ENCODE data around the gene GAD1.

GAD1 gene

DNA sequence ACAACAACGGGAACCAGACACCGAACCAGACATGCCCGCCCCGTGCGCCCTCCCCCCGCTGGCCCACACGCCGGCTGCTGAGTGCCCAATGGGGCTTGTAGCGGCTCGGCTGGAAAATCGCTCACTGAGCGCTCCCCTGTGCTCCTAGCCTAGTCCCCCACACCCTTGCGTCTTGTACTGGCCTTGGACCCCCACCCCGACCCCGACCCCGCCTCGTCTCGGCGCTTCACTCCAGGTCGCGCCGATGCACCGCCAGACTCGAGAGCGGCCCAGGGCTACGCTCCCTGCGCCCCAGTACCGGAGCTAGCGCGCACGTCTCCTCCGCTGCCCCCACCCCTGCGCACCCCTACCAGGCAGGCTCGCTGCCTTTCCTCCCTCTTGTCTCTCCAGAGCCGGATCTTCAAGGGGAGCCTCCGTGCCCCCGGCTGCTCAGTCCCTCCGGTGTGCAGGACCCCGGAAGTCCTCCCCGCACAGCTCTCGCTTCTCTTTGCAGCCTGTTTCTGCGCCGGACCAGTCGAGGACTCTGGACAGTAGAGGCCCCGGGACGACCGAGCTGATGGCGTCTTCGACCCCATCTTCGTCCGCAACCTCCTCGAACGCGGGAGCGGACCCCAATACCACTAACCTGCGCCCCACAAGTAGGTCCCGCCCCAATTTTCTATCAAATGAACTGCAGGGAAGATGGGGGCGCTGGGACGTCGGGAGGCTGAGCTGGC lies 1.5 kb downstream of the GAD1 start:
- DNase-seq = no peak

DNA sequence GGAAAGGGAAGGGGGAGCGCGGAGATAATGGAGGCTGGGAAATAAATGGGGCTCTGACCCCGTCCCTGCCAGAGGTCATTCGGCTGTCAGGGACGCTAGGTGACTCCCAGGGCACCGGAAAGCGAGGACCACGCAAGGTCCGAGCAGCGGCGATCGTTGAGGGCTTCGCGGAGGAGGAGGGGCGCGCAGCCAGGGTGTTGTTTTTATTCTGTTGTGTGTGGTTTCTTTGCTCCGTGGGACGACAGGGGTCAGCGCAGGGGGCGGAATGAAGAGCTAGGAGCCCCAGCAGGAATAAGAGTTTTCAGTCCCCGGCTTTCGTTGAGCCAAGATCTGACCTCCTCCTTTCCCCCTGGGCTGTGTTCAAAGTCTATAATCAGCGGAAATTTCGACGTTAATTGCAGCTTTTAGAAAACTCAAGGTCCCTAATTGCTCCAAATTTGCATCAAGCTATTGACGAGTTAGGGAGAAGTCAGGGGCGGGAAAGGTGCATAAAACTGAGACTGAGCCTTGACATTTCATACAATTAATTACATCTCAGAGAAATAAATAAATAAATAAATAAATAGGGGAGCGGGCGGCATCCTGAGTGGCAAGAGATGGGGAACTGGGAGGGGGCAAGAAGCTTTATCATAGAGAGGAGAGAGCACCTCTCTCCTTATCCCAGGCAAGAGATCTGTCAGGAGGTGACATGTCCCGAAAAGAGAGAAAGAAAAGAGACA lies 2.2 kb downstream of the GAD1 start:
- no peak for DNase-seq

DNA sequence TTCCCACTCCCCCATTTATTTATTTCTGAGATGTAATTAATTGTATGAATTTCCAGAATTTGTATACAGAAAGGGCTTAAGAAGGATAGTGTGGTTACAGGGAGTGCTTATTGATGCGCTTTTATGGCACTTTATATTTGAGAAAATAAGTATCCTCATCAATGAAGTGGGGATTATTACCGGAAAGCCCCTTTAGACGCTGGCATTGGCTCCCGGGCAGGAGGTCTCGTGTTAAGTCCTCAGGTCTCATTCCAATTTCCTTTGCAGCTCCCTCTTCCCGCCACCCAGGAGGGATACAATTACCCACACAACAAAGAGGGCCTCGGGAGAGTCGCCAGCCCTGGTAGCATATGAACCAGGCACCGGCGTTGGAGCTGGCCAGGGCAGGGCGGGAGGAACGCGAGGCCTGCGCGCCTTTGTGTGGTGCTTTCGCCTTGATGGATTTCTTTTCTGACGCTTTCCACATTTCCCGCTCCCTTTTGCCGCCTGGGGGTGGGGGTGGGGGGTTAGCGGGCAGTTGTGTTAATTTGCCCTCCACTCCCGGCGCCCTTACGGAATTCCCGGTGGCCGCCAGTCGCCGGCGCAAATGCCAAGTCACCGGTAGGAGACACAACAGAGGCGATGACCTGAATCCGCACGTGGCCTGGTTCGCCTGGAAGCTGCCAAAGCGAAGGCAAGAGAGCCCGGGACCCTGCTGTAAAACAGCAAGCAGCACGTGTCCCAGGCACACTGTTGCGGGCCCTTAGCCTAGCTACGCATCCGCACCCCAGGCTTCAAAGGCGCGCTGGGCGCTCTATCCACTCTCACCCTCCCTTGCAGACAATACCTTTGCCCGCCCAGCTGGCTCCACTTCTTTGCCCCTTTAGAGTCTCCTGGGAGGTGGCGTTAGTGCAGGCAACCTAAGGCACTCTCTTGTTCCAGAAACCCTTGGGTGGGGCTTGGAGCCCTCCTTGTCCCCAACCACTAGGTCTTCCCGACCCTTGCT lies 3.3 kb downstream of the GAD1 start:
- no peak for DNase-seq

DNA sequence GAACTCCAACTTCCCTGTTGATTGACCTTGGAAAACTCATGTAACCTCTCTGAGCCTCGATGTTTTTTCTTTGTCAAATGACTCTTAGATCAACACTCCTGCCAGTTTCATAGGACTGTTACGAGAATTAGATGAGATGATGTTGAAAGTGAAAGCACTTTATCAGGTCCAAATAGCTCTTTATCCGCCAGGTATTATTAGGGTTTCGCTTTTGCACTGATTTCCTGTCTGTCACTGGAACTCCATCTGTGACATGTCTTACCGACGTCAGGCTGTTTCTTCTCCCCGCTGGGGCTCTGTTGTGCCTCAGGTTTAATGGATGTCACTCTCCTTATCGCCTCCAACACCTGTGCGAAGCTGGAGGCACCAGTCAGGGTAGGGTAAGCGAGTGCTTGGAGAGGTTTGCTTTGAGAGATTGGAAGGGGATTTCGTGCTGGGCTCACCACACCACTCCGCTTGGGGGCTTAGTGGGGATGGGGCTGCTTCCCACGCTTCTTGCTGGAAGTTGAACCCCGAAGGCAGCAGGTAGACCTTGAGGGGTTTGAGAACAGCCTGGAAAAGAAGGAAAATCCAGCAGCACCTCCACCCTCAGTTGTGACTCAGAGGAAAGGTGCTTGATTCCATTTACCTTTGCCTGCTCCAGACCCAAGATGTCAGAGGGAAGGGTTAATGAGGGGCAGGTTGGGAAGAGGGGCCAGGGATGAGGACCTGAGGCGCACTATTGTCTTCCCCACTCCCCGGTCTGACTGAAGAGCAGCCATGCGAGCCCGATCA lies 4.3 kb downstream of the GAD1 start:
- DNase-seq = no peak

DNA sequence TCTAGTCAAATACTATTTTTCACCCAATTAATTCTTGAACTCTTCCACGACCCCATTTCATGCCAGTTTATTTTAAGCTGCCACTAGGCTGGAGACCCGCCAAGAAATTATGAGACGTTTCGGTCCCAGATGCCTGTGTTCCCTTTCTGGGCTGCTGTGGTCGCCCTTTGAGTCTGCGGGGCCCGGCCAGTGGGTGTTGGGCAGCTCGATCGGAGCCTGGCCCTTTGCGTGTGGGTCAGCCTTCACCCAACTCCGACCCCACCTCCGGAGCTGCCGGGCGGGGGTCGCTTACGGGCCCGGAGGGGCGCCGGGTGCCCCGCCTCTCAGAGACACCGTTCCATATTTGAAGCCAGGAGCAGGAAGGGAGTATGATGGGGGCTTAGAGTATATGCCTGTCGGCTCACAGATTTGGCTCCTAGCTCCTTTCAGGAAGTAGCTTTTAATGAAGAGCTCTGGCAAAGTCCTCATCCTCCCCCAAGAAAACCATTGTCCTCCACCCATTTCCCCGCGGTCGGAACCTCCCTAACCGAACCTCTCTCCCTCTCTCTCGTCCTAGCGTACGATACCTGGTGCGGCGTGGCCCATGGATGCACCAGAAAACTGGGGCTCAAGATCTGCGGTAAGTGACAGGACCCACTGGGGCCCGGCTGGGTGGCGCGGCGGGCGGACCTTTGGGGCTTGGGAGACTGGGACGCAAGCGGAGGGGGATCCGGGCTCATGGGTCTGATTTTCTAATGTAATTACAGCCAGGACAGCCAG lies 5.0 kb downstream of the GAD1 start:
- no peak for DNase-seq

DNA sequence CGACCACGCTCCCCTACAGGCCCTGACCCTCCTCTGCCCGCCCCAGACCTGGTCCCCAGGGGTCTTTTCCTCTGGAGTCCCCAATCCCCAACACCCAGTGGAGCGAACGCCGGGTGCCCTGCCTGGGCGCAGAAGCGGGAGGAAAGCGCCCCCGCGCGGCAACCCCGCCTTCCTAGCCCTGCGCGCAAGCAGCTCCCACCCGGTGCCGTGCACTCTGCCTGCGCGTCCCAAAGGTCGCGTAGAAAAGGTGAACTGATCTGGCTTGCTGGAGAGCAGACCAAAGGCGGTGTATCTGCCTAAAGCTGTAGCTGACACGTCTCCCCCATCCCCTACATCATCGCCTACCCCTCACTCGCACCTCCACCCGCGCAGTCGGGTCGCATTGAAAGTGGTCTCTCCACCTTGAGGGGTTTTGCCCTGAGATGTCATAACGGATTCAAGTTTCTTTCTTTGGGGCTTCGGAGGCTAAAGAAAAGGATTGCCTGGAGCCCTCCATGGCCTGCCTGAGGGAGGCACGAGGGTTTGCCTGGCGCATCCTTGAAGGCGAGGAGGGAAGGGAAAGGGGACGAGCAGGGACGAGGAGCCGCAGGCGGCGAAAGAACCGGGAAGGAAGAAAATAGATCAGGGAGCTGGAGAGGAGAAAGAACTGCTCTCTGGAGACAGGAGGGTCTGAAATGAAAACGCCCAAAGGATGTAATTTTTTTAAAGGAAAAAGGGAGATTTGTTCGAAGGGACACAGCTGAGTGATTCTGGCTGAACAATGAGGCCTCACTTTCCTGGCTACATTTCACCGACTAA lies 5.8 kb downstream of the GAD1 start:
- no peak for DNase-seq

DNA sequence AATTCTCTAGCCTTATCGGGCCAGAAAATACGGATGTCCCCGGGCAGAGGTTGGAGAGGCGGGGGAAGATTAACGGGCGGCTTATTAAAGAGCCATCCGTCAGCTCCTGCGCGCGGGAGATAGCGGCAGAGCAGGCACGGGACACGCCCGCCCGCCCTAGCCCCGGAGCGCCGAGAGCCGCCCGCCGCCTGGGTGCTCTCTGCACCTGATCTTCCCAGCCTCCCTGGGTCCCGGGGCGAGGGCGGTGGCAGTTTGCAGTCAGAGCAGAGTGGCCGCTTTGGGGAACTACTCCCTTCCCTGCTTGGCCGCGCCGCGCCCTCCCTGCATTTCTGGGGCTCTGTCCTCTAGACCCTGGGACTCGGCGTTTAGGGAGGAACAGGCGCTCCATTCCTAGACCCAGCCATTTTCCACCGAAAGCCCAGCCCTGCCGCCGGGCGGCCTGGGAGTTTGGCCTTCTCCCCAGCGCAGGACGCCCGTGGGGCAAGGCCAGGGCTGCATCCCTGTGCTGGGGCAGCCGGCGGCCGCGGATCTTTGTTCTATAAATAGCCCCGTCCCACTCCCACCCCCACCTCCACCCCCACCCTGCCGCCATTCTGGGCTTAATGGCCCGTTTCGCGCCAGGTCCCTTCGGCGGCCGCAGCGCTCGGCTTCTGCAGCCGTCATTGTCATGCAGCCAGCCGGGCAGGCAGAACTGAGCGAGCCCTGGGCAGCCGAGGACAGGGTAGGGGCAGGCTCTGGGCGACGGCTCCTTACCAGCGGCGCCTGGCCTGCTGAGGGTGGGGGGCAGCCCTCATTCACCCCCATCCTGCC lies 6.6 kb downstream of the GAD1 start:
- no peak for DNase-seq

DNA sequence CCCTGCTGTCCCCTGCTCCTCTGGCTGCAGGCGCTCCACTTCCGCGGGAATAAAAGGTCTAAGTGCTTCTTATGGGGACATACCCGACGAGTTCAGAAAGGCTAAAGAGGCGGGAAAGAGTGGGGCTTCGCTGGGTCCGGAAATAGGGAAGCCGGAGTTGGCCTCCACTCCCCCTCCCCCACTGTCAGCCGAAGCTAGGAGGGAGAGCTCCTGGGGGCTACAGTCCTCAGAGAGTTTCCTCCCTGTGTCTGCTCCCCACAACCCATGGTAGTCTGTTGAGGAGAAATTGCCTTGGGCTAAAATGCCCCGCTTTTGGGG lies 7.2 kb downstream of the GAD1 start:
- DNase-seq = no peak

DNA sequence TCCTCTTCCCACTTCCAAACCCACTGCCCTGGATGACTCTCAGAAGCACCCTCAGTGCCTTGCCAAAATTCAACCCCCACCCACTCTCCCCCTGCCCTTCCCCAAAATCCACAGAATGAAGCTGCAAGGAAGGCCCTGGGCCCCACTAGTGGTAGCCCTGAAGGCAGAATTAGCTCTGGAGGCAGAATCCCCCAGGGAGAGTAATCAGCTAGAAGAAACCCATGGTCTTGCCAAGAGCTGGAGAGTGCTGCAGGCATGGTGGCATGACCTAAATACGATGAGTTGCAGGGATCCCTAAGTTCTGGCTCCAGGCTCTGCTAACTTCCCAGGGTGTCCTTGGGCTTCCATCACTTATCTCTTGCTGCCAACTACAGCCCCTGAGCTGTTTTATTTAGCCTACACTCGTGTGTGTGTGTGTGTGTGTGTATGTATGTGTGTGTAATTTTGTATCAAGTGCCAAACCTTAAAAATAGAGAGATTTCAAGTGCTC lies 7.9 kb downstream of the GAD1 start:
- DNase-seq = no peak

DNA sequence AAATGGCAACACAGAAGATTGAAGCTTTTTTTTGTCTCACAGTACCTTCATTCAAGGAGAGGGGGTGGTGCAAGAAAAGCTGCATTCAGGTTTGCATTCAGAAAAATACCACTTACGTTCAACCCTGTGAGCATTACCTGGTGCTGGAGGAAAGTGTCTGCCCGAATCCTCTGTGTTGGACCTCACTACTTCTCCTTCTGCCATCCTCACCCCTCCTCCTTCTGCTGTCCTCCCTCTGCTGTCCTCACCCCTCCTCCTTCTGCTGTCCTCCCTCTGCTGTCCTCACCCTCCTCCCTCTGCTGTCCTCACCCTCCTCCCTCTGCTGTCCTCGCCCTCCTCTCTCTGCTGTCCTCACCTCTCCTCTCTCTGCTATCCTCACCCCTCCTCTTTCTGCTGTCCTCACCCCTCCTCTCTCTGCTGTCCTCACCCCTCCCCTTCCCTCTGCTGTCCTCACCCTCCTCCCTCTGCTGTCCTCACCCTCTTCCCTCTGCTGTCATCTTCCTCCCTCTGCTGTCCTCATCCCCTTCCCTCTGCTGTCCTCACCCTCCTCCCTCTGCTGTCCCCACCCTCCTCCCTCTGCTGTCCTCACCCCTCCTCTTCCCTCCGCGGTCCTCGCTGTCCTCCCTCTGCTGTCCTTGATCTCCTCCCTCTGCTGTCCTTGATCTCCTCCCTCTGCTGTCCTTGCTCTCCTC lies 11.3 kb downstream of the GAD1 start:
- no peak for DNase-seq

DNA sequence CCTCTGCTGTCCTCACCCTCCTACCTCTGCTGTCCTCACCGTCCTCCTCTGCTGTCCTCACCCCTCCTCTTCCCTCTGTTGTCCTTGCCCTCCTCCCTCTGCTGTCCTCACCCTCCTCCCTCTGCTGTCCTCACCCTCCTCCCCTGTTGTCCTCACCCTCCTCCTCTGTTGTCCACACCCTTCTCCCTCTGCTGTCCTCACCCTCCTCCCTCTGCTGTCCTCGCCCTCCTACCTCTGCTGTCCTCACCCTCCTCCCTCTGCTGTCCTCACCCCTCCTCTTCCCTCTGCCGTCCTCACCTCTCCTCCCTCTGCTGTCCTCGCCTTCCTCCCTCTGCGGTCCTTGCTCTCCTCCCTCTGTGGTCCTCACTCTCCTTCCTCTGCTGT lies 11.8 kb downstream of the GAD1 start:
- DNase-seq = no peak

DNA sequence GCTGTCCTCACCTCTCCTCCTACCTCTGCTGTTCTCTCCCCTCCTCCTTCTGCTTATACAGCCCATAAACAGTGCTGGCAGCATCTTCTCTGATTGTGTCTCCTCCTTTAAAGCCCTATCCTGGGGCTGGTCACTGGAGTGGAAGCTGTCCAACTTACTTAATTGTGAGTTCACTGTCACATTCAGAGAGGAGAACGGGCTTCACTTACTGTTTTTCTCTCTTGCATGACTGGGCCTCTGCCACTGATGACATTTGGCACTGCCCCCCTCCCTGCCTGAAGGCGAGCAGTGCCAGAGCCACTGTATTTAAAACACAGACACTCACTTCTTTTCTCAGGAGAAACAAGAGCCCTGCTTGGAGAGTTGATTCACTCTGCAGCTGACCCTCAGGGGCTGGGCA lies 12.3 kb downstream of the GAD1 start:
- no peak for DNase-seq

DNA sequence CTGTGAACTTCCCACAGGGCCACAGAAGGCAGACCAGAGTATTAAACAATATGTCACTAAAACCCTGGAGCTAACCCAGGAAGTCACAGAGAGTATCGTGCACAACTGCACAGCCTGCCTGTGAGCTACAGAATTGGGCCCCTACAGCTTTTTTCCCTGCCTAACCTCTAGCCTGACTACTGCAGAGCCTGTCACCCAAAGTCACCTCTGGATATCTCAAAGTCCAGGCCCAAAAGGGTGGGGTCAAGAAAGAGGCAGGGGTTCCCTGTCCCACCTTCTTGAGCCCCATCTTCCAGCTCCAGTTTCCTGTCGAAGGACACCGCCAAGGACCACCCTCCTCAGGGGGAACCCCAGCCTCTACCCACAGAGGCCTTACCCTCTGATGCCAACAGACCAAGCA lies 13.5 kb downstream of the GAD1 start:
- DNase-seq = no peak

DNA sequence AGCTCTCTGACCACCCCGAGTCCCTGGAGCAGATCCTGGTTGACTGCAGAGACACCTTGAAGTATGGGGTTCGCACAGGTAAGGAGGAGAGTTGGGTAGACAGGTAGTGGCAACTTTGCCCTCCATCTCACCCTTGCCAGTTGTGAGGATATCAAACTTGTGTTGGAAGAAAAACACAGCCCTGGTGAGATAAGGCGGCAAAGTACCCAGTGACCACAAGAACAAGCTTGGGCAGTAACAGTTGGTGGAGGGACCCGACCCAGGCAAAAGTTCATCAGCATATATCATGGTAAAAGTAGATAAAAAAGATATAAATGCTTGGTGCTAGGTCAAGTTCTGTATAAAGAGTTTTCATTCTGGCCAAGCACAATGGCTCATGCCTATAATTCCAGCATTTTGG lies 14.4 kb downstream of the GAD1 start:
- no peak for DNase-seq

DNA sequence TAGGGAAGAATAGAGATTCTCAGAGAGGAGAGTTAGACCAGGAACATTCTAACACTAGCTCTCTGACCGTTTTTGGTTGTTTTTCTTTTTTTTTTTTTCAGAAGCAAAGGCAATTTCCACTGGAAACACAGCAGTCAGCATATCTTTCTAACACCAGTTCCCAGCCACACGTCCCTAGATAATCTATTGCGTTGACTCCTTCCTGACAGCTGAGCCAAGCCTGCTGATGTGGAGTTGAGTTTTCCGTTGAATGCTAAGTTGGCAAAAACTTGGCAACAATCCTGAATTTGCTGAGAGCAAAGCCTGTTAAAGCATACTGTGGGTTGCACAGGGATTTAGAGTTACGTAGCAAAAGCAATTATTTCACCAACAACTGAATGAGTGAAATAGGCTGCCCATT lies 19.3 kb downstream of the GAD1 start:
- no peak for DNase-seq

DNA sequence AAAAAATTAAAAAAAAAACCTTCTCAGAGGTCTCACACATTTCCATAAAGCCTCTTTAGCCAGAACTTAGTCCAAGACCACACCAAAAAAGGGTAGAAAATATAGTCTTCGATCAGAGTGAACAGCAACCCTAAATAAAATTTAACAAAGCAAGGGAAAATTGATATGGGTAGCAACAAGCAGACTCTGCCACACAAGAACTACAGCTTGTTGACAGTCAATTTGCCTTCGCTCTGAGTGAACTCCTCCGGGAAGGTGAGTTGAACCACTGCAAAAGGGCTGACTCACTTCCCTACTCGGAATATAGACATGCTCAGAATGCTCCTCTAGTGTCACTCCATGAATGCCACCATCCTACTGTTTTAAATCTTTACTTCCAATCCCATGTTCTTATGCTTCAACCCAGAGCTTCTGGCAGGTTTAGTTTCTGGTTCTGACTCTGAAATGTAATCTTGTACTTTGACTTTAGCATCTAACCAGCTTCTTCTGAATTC lies 24.1 kb downstream of the GAD1 start:
- no peak for DNase-seq

DNA sequence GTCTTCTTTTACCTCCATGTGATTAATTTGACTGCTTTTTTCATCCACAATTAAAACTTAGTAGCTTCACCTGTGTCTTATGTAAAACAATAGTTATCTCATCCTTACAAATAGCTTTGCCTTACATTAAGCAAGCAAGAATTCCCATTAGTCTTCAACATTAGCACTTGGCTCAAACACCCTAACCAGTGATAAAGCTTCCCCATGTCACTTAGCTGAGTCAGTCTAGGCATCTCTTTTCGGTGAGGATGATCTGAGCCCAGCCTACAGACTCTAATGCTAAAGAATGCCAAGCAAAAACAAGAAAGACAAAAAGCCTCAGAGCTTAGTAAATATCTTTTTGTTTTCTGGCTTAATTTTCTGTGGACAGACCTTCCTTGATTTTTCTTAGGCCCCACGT lies 26.1 kb downstream of the GAD1 start:
- DNase-seq = no peak

DNA sequence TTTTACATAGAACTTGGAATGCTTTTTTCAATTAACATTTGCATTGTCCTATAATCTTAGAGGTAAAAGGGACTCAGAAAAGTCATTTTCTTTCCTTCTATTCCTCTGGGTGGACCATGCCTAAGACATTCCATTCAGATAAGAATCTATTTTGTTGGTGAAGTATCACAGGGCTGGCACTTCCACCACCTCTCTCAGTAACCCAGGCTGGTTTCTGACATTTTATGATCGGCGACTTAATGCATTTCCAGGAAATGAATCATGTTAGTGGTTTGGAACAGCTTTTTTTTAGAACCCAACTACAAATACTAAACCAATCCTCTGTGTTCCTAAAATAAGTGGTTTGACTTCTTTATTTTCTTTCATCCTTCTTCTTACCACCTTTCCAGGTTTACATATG lies 27.0 kb downstream of the GAD1 start:
- DNase-seq = no peak

DNA sequence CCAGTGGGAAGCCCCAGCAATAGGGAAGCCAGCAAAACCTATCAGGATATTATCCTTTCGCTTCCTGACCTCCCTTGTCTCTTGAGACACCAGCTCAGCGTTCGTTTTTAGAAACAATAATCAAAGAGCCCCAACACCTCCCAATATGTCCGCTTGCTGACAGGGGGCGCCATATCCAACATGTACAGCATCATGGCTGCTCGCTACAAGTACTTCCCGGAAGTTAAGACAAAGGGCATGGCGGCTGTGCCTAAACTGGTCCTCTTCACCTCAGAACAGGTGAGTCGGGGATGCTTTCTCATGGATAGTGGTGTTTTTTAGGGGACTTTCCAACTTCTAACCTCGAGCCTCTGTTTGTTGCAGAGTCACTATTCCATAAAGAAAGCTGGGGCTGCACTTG lies 28.7 kb downstream of the GAD1 start:
- DNase-seq = no peak

DNA sequence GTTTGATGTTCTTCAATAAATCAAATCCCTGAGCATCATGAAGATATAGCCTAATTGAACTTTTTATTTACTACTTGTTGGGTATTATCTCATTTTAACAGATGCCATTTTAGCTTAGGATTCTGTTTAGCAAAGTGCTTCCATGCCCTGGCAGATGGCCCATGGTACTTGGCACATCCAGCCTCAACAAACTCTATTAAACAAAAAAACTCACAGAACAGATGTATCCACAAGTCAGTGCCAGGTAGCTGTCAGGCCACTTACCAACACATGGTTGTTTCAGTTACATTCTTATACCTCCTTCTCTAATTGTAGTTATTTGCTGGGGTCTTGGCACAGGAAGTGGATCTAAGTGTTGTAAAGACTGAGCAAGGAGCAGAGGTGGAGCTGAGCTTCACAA lies 29.6 kb downstream of the GAD1 start:
- no peak for DNase-seq
